Smooth muscle cell of the brain vasculature (primary cell): ENCODE results near the gene GALNTL6.

ENCODE experiments used
- DNase-seq: peaks from one replicate; pipeline ENCODE4 v3.0.0-alpha.2; 2012; ENCODE audit warnings: low read depth, low spot score

Gene GALNTL6

GRCh38 chr4:172207886-172208285 is 394.7 kb downstream of the GALNTL6 start:
- no peak for DNase-seq

- DNase-seq, result no peak
Observed at GRCh38 chr4:172220679-172221078, 407.5 kb downstream of the GALNTL6 start.

GRCh38 chr4:172225457-172225856 is 412.3 kb downstream of the GALNTL6 start:
- no peak for DNase-seq

- DNase-seq, result no peak
Observed at GRCh38 chr4:172232966-172233365, 419.8 kb downstream of the GALNTL6 start.

GRCh38 chr4:172243551-172243950 is 430.3 kb downstream of the GALNTL6 start:
- DNase-seq, result no peak

GRCh38 chr4:172245516-172245915 is 432.3 kb downstream of the GALNTL6 start:
- DNase-seq, result no peak

- DNase-seq, result no peak
Observed at GRCh38 chr4:172253409-172253808, 440.2 kb downstream of the GALNTL6 start.

GRCh38 chr4:172256820-172257219 is 443.6 kb downstream of the GALNTL6 start:
- DNase-seq, result no peak

- DNase-seq, result no peak
Observed at GRCh38 chr4:172270397-172270796, 457.2 kb downstream of the GALNTL6 start.

- DNase-seq, result no peak
Observed at GRCh38 chr4:172287117-172287516, 473.9 kb downstream of the GALNTL6 start.

GRCh38 chr4:172305698-172306097 is 492.5 kb downstream of the GALNTL6 start:
- no peak for DNase-seq

GRCh38 chr4:172308078-172308477 is 494.9 kb downstream of the GALNTL6 start:
- no peak for DNase-seq

- no peak for DNase-seq
Observed at GRCh38 chr4:172311682-172312081, 498.5 kb downstream of the GALNTL6 start.

GRCh38 chr4:172323288-172323687 is 510.1 kb downstream of the GALNTL6 start:
- no peak for DNase-seq

- no peak for DNase-seq
Observed at GRCh38 chr4:172344308-172344938, 531.2 kb downstream of the GALNTL6 start.

GRCh38 chr4:172348426-172348825 is 535.2 kb downstream of the GALNTL6 start:
- DNase-seq, result no peak

- no peak for DNase-seq
Observed at GRCh38 chr4:172352356-172352755, 539.2 kb downstream of the GALNTL6 start.

GRCh38 chr4:172356016-172356415 is 542.8 kb downstream of the GALNTL6 start:
- no peak for DNase-seq

- no peak for DNase-seq
Observed at GRCh38 chr4:172357006-172357540, 543.9 kb downstream of the GALNTL6 start.

- no peak for DNase-seq
Observed at GRCh38 chr4:172362569-172362968, 549.4 kb downstream of the GALNTL6 start.

- DNase-seq, result no peak
Observed at GRCh38 chr4:172369471-172369959, 556.3 kb downstream of the GALNTL6 start.

GRCh38 chr4:172377486-172378140 is 564.4 kb downstream of the GALNTL6 start:
- no peak for DNase-seq

GRCh38 chr4:172379834-172380233 is 566.6 kb downstream of the GALNTL6 start:
- DNase-seq, result no peak
